Endothelial cell of umbilical vein (primary cell): ENCODE measurements around the gene PPM1E. TPM values are rescaled to one million over a fixed set of nuclear protein-coding genes. Genes with fewer than 3 reads are reported as not detected.
A peak's percentile ranks its signal among the peaks of the same experiment; 100 is the strongest.

Source experiments
- Bru-seq: library from RNA; stranded (reverse); fragments of 400-500 nt; gene quantifications from one replicate; lab custom pipeline; 2021; lab: Mats Ljungman, UMichigan
- BruChase-seq, 2 experiments: library from RNA; stranded (reverse); fragments of 400-500 nt; gene quantifications; one replicate each; lab custom pipeline; 2021; lab: Mats Ljungman, UMichigan
- BruUV-seq: library from RNA; stranded (reverse); fragments of 400-500 nt; replicated peaks from 2 replicates; lab custom pipeline; 2021; lab: Mats Ljungman, UMichigan
- CTCF ChIA-PET: fragments of 300-600, 350-600 bp; sonication (Branson Sonifier 250); formaldehyde crosslinking; loops from one replicate; lab custom pipeline; 2021; ENCODE audit warnings: antibody characterized with exemption, inconsistent platforms; lab: Charles Lee
- POLR2A ChIA-PET: fragments of 300-600, 350-600 bp; sonication (Branson Sonifier 250); formaldehyde crosslinking; loops from one replicate; lab custom pipeline; 2021; ENCODE audit warnings: antibody characterized with exemption, inconsistent platforms; lab: Charles Lee
- DNase-seq: peaks from one replicate; pipeline ENCODE4 v3.0.0-alpha.2; 2011; ENCODE audit warnings: low read depth, low spot score
- FAIRE-seq: peaks from 2 replicates; lab custom pipeline; 2011; peaks lifted over from hg19 to GRCh38; lab: Jason Lieb, UNC
- H2AFZ ChIP-seq: 2 replicates; pipeline ENCODE4 v1.6.0; 2012; ENCODE audit warnings: low read depth, low read length, control low read depth, inconsistent platforms
- H3K27ac ChIP-seq: 2 replicates; pipeline ENCODE4 v1.5.1; 2011; ENCODE audit warnings: low read depth, mild to moderate bottlenecking, control low read depth, low read length, moderate library complexity; ENCODE audit not compliant: insufficient read depth
- H3K27me3 ChIP-seq, 2 experiments: 2 replicates each; pipeline versions ENCODE4 v1.6.0 to v1.6.1; 2011; ENCODE audit warnings: low read length in 2 of 2, mixed read lengths in 1 of 2; ENCODE audit not compliant: control insufficient read depth in 2 of 2, insufficient read depth in 2 of 2
- H3K36me3 ChIP-seq, 2 experiments: 2 replicates in 1 of 2; 3 replicates in 1 of 2; pipeline ENCODE4 v1.5.1; 2011; ENCODE audit warnings: low read length in 2 of 2, mild to moderate bottlenecking in 1 of 2, moderate library complexity in 1 of 2; ENCODE audit not compliant: control insufficient read depth in 2 of 2, insufficient read depth in 2 of 2; ENCODE audit errors: extremely low read depth in 1 of 2
- H3K4me1 ChIP-seq: 3 replicates; pipeline ENCODE4 v1.5.1; 2011; ENCODE audit warnings: mild to moderate bottlenecking, low read length; ENCODE audit not compliant: control insufficient read depth, insufficient read depth; ENCODE audit errors: extremely low read depth
- H3K4me2 ChIP-seq: 2 replicates; pipeline ENCODE4 v1.6.1; 2011; ENCODE audit warnings: low read length, control low read depth, mixed read lengths; ENCODE audit not compliant: insufficient read depth
- H3K4me3 ChIP-seq, 3 experiments: fragments of 200-600 bp in 1 of 3; sonication (generic), shearing (Covaris generic) in 1 of 3; replicated peaks in 1 of 3; 2 replicates each; pipeline ENCODE4 v1.5.1; 2011 to 2016; ENCODE audit warnings: control low read depth in 3 of 3, low read length in 3 of 3, mild to moderate bottlenecking in 2 of 3, inconsistent platforms in 1 of 3, low read depth in 1 of 3, moderate library complexity in 1 of 3; ENCODE audit not compliant: insufficient read depth in 1 of 3
- H3K79me2 ChIP-seq: 2 replicates; pipeline ENCODE4 v1.6.0; 2012; ENCODE audit warnings: low read length, inconsistent platforms; ENCODE audit not compliant: control insufficient read depth, insufficient read depth
- H3K9ac ChIP-seq: replicated peaks from 2 replicates; pipeline ENCODE3; 2011; ENCODE audit warnings: low read length, control low read depth; ENCODE audit not compliant: insufficient read depth; ENCODE audit errors: extremely low read depth
- H3K9me1 ChIP-seq: replicated peaks from 3 replicates; pipeline ENCODE4 v1.6.0; 2011; ENCODE audit warnings: mild to moderate bottlenecking, low read length; ENCODE audit not compliant: control insufficient read depth, insufficient read depth; ENCODE audit errors: extremely low read depth
- H3K9me3 ChIP-seq: replicated peaks from 2 replicates; pipeline ENCODE4 v1.5.1; 2012; ENCODE audit warnings: low read length, inconsistent platforms; ENCODE audit not compliant: control insufficient read depth, insufficient read depth
- H4K20me1 ChIP-seq: replicated peaks from 2 replicates; pipeline ENCODE3; 2011; ENCODE audit warnings: mild to moderate bottlenecking, low read length; ENCODE audit not compliant: control insufficient read depth, insufficient read depth; ENCODE audit errors: extremely low read depth
- EZH2 ChIP-seq: IDR thresholded peaks from 2 replicates; pipeline ENCODE4 v1.6.1; 2012; ENCODE audit warnings: borderline replicate concordance, low read depth, mild to moderate bottlenecking, moderate library complexity, low read length, inconsistent platforms; ENCODE audit not compliant: severe bottlenecking
- FOS ChIP-seq: IDR thresholded peaks from 2 replicates; pipeline ENCODE4 v1.6.1; 2011; ENCODE audit warnings: mild to moderate bottlenecking, low read length, moderate library complexity, borderline replicate concordance; ENCODE audit not compliant: insufficient read depth
- GATA2 ChIP-seq: IDR thresholded peaks from 2 replicates; pipeline ENCODE4 v1.7.0; 2011; ENCODE audit warnings: low read depth, mild to moderate bottlenecking, moderate library complexity, mixed read lengths, low read length; ENCODE audit not compliant: insufficient read length, insufficient read depth
- JUN ChIP-seq: IDR thresholded peaks from 2 replicates; pipeline ENCODE4 v1.6.1; 2011; ENCODE audit warnings: borderline replicate concordance, low read depth; ENCODE audit not compliant: insufficient read length, insufficient read depth
- MYC ChIP-seq: IDR thresholded peaks from one replicate; pipeline ENCODE4 v1.6.1; 2011; ENCODE audit warnings: mild to moderate bottlenecking, low read depth, low read length
- POLR2A ChIP-seq: IDR thresholded peaks from 2 replicates; pipeline ENCODE4 v1.6.1; 2012; ENCODE audit warnings: low read depth, mild to moderate bottlenecking, control low read depth, low read length
- dilution Hi-C: fragments of 300-500 bp; cut with MboI; formaldehyde crosslinking; loops from one replicate; pipeline ENCODE4 v1.15.0; 2019; ENCODE audit warnings: low sequenced_read_pairs; ENCODE audit not compliant: extremely low pct_ligation_motif_present
- intact Hi-C: fragments of 100-400 bp; cut with micrococcal nuclease; formaldehyde crosslinking; loops from one replicate; pipeline ENCODE4 v1.10.0; 2022
- long read RNA-seq: library from polyadenylated mRNA; stranded (forward); transcript quantifications from one replicate; pipeline ENCODE4 v2.0.0, GENCODE V29; 2021
- polyA minus RNA-seq, 3 experiments: library from RNA; depleted of rRNA, polyadenylated mRNA; stranded (reverse); fragments of >200 nt; gene quantifications; 1 replicate in 1 of 3; 2 replicates in 2 of 3; pipeline ENCODE4 v1.2.3, GENCODE V29; 2011
- polyA plus RNA-seq, 4 experiments: library from polyadenylated mRNA; depleted of rRNA in 3 of 4; stranded (reverse) in 3 of 4; unstranded in 1 of 4; fragments of >200 nt; gene quantifications; 2 replicates each; pipeline versions ENCODE4 v1.2.1 to v1.2.3, GENCODE V29; 2011 to 2012; ENCODE audit warnings: missing spikeins in 1 of 4
- total RNA-seq: library from RNA; stranded (reverse); gene quantifications from 2 replicates; pipeline ENCODE4 v1.2.3, GENCODE V29; 2021
- TF ChIP-seq, protein P1 (sequence below), 2 donors: IDR thresholded peaks; 1 replicate in 1 of 2; 2 replicates in 1 of 2; pipeline ENCODE4 v1.5.1; 2011; ENCODE audit warnings: low read length in 2 of 2, mild to moderate bottlenecking in 2 of 2, moderate library complexity in 2 of 2, control low read depth in 1 of 2, inconsistent platforms in 1 of 2, low read depth in 1 of 2; ENCODE audit not compliant: insufficient read depth in 1 of 2; ENCODE audit errors: extremely low read depth in 1 of 2

The PPM1E gene
- total RNA-seq: not detected in 2 replicates
- polyA plus RNA-seq: 0.01 and 0.02 TPM in 2 replicates
- polyA plus RNA-seq (2011; cell fraction: cytosol; rRNA removed): 0.01 and 0.03 TPM in 2 replicates
- 0.01 and 0.03 TPM in 2 replicates for polyA plus RNA-seq (2011; cell fraction: nucleus; rRNA removed)
- 0.03 and 0.05 TPM in 2 replicates for polyA plus RNA-seq (2012)
- 0.10 and 0.11 TPM in 2 replicates for polyA minus RNA-seq
- not detected for polyA minus RNA-seq (2011; cell fraction: cytosol; rRNA and poly(A)+ RNA removed)
- polyA minus RNA-seq (2011; cell fraction: nucleus; rRNA and poly(A)+ RNA removed): not detected in 2 replicates
- percentile 12 among the genes with signal in this experiment for Bru-seq, nascent RNA
- percentile 25 among the genes with signal in this experiment for BruChase-seq, experiment 1, labeled RNA remaining after a 6-hour chase
- percentile 20 among the genes with signal in this experiment for BruChase-seq, experiment 2, labeled RNA remaining after a 2-hour chase
- long read RNA-seq, partial matches to known transcripts: 0 of 1 reads
- long read RNA-seq, other reads (novel, unspliced or antisense): 1 of 1 reads

GRCh38 chr17:58755577-58756245 lies at the start of gene PPM1E:
Gene PPM1E (plus strand): TSS chr17:58755854.
- BruUV-seq: no TSS peak
- Histone ChIP-seq H3K9ac (no peak within 1 kb of the TSS), H3K4me1 (peaks cover 13% of the 10 kb centered on the region), H3K27me3 (peaks cover 22 to 49% of the 10 kb centered on the region in 2 experiments), H4K20me1 (no peaks in the 10 kb centered on the region), H3K36me3 (no peaks in the 10 kb centered on the region), H3K27ac (no peak within 1 kb of the TSS), H3K9me3 (no peaks in the 10 kb centered on the region), H2AFZ (peak within 1 kb of the TSS; percentile 70), H3K4me2 (peak within 1 kb of the TSS; percentile 90), H3K4me3 (peak within 1 kb of the TSS; percentile 37 to 74 (median 65)), H3K79me2 (no peaks in the 10 kb centered on the region), H3K9me1 (no peaks in the 10 kb centered on the region)
- dilution Hi-C loops (no loop called here), intact Hi-C loops (loop anchor here (5.0 kb wide), 1 partner anchor 238 kb away; no protein-coding TSS in a partner anchor)
- DNase-seq (peak; percentile 48), FAIRE-seq (peak; percentile 76)
- no peak for TF ChIP-seq GATA2
- TF ChIP-seq MYC: no peak
- TF ChIP-seq JUN: no peak
- TF ChIP-seq EZH2: no peak
- TF ChIP-seq, protein P1, sequence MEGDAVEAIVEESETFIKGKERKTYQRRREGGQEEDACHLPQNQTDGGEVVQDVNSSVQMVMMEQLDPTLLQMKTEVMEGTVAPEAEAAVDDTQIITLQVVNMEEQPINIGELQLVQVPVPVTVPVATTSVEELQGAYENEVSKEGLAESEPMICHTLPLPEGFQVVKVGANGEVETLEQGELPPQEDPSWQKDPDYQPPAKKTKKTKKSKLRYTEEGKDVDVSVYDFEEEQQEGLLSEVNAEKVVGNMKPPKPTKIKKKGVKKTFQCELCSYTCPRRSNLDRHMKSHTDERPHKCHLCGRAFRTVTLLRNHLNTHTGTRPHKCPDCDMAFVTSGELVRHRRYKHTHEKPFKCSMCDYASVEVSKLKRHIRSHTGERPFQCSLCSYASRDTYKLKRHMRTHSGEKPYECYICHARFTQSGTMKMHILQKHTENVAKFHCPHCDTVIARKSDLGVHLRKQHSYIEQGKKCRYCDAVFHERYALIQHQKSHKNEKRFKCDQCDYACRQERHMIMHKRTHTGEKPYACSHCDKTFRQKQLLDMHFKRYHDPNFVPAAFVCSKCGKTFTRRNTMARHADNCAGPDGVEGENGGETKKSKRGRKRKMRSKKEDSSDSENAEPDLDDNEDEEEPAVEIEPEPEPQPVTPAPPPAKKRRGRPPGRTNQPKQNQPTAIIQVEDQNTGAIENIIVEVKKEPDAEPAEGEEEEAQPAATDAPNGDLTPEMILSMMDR (IDR thresholded peaks at IDR 0.05; ENCODE audit: extremely low read depth in 1 of 2, insufficient read depth in 1 of 2, low read depth in 1 of 2, low read length in 2 of 2): no peak
- TF ChIP-seq POLR2A: no peak
- TF ChIP-seq FOS: no peak
- POLR2A ChIA-PET: interaction anchor here (0.7 kb wide), 1 partner anchor 24 kb away, joined by 3 read pairs; no protein-coding TSS in a partner anchor
- CTCF ChIA-PET: interaction anchor here (1.0 to 1.6 kb wide), 2 partner anchors 45 to 54 kb away, joined by 3 to 6 read pairs; no protein-coding TSS in a partner anchor
